HepG2 (cell line): Measurements from ENCODE around the gene FAM174C. TPM values are rescaled to one million over a fixed set of nuclear protein-coding genes. Genes with fewer than 3 reads are reported as not detected.
A peak's percentile ranks its signal among the peaks of the same experiment; 100 is the strongest.

Experiments
- CHCHD3 ChIP-seq: sonication (generic); formaldehyde crosslinking; IDR thresholded peaks from 2 replicates; pipeline ENCODE4 v1.8.0; 2022; ENCODE audit warnings: mild to moderate bottlenecking, missing genetic modification reagents, moderate library complexity
- CSRNP2 ChIP-seq: sonication (generic); formaldehyde crosslinking; conservative IDR thresholded peaks from 2 replicates; pipeline ENCODE4 v1.8.0; 2022; ENCODE audit warnings: low read depth, missing genetic modification reagents
- FOXP4 ChIP-seq: sonication (generic); formaldehyde crosslinking; IDR thresholded peaks from 2 replicates; pipeline ENCODE4 v1.4.0; 2020; ENCODE audit warnings: missing genetic modification reagents
- HDAC6 ChIP-seq: fragments of 200-600 bp; sonication (generic); IDR thresholded peaks from 2 replicates; pipeline ENCODE4 v1.7.0; 2017; ENCODE audit warnings: mild to moderate bottlenecking, antibody characterized with exemption, low read length, low read depth
- SIN3A ChIP-seq: IDR thresholded peaks from 2 replicates; pipeline ENCODE4 v1.6.1; 2011; ENCODE audit warnings: low read depth, mild to moderate bottlenecking, control low read depth, low read length, borderline replicate concordance
- SNAPC4 ChIP-seq: sonication (generic); formaldehyde crosslinking; IDR thresholded peaks from 2 replicates; pipeline ENCODE4 v1.4.0; 2020; ENCODE audit warnings: mild to moderate bottlenecking, missing genetic modification reagents
- SOX6 ChIP-seq, 2 experiments: fragments of 450-650 bp in 1 of 2; sonication (generic) in 1 of 2; formaldehyde crosslinking in 1 of 2; IDR thresholded peaks; 2 replicates each; pipeline versions ENCODE4 v1.4.0 to v1.6.1; 2017 to 2020; ENCODE audit warnings: antibody characterized with exemption in 1 of 2, mild to moderate bottlenecking in 1 of 2, missing genetic modification reagents in 1 of 2
- SRY ChIP-seq: sonication (generic); formaldehyde crosslinking; IDR thresholded peaks from 2 replicates; pipeline ENCODE4 v1.8.0; 2022; ENCODE audit warnings: mild to moderate bottlenecking, missing genetic modification reagents
- TP53 ChIP-seq: sonication (generic); formaldehyde crosslinking; conservative IDR thresholded peaks from 2 replicates; pipeline ENCODE4 v1.4.0; 2020; ENCODE audit warnings: missing genetic modification reagents
- ZNF350 ChIP-seq: sonication (generic); formaldehyde crosslinking; IDR thresholded peaks from 2 replicates; pipeline ENCODE4 v1.4.0; 2020; ENCODE audit warnings: mild to moderate bottlenecking, low read depth, missing genetic modification reagents, borderline replicate concordance
- ZNF550 ChIP-seq: sonication (generic); formaldehyde crosslinking; IDR thresholded peaks from 2 replicates; pipeline ENCODE4 v1.4.0; 2020; ENCODE audit warnings: mild to moderate bottlenecking, missing genetic modification reagents, borderline replicate concordance
- ZNF660 ChIP-seq: sonication (generic); formaldehyde crosslinking; IDR thresholded peaks from 2 replicates; pipeline ENCODE4 v1.5.1; 2020; ENCODE audit warnings: mild to moderate bottlenecking, low read depth, missing genetic modification reagents, borderline replicate concordance
- ZNF678 ChIP-seq: sonication (generic); formaldehyde crosslinking; IDR thresholded peaks from 2 replicates; pipeline ENCODE4 v1.4.0; 2020; ENCODE audit warnings: mild to moderate bottlenecking, missing genetic modification reagents
- ZNF737 ChIP-seq: sonication (generic); formaldehyde crosslinking; IDR thresholded peaks from 2 replicates; pipeline ENCODE4 v1.5.0; 2020; ENCODE audit warnings: missing genetic modification reagents, mild to moderate bottlenecking, borderline replicate concordance
- ZNF75D ChIP-seq: sonication (generic); formaldehyde crosslinking; IDR thresholded peaks from 2 replicates; pipeline ENCODE4 v1.8.1; 2023; ENCODE audit warnings: missing genetic modification reagents, mild to moderate bottlenecking, borderline replicate concordance
- ZNF777 ChIP-seq: sonication (generic); formaldehyde crosslinking; IDR thresholded peaks from 2 replicates; pipeline ENCODE4 v1.4.0; 2020; ENCODE audit warnings: missing genetic modification reagents
- ZNF879 ChIP-seq: sonication (generic); formaldehyde crosslinking; IDR thresholded peaks from 2 replicates; pipeline ENCODE4 v1.8.1; 2023; ENCODE audit warnings: missing genetic modification reagents
- polyA plus RNA-seq, 8 experiments: library from polyadenylated mRNA; depleted of rRNA in 3 of 8; stranded (reverse) in 7 of 8; unstranded in 1 of 8; fragments of >200 nt; fragmentation: Illumina TruSeq in 4 of 8; extraction: Trizol in 4 of 8; gene quantifications; 2 replicates each; pipeline versions ENCODE4 v1.2.1 to v1.2.3, GENCODE V29; 2011 to 2016; ENCODE audit warnings: low read depth in 4 of 8, missing spikeins in 1 of 8, mixed read lengths in 1 of 8; ENCODE audit not compliant: insufficient read depth in 1 of 8
- total RNA-seq, 5 experiments: library from RNA; depleted of rRNA; stranded (reverse); fragments of >200 nt; fragmentation: Illumina TruSeq; extraction: Trizol; gene quantifications; 2 replicates each; pipeline ENCODE4 v1.2.3, GENCODE V29; 2016; ENCODE audit warnings: low read depth in 1 of 5

FAM174C gene
- total and polyA plus RNA-seq, 2 of the 13 experiments (the other 11 are each of a cell fraction or from before 2014, with no cell fraction given), result 19.5 to 31.3 TPM

- TF ChIP-seq FOXP4, result no peak
- 0 out of 2 replicates have a peak, but pooled peaks have one; percentile 19 for TF ChIP-seq CHCHD3
- TF ChIP-seq HDAC6, result no peak
- TF ChIP-seq ZNF879 (CRISPR knock-in tag), result no peak
- no peak for TF ChIP-seq TP53
- TF ChIP-seq ZNF737 (CRISPR knock-in tag), result no peak
- TF ChIP-seq ZNF777, result no peak
- TF ChIP-seq SNAPC4, result no peak
- no peak for TF ChIP-seq ZNF678 (CRISPR knock-in tag)
- no peak for TF ChIP-seq SIN3A
- no peak for TF ChIP-seq ZNF75D (CRISPR knock-in tag)
- no peak for TF ChIP-seq CSRNP2 (CRISPR knock-in tag)
- no peak for TF ChIP-seq ZNF350 (CRISPR knock-in tag)
- TF ChIP-seq ZNF550 (CRISPR knock-in tag), result no peak
- TF ChIP-seq SOX6 (IDR thresholded peaks at IDR 0.05), result no peak
- TF ChIP-seq SOX6 (CRISPR knock-in tag; IDR thresholded peaks at IDR 0.05), result no peak
- TF ChIP-seq ZNF660 (CRISPR knock-in tag), result no peak
- no peak for TF ChIP-seq SRY (CRISPR knock-in tag)
Measured at GRCh38 chr19:1259876-1260748, 15.2 kb upstream of the FAM174C start (continued).
